H1 (cell line): ENCODE data around the gene BCL2. TPM values are rescaled to one million over a fixed set of nuclear protein-coding genes. Genes with fewer than 3 reads are reported as not detected.

Experiments used
- CTCF ChIA-PET: fragments of 300-600 bp; sonication (Branson Sonifier 250); formaldehyde crosslinking; loops from one replicate; lab custom pipeline; 2021; ENCODE audit not compliant: partially characterized antibody; lab: Charles Lee
- POLR2A ChIA-PET: fragments of 300-600 bp; sonication (Branson Sonifier 250); formaldehyde crosslinking; loops from one replicate; lab custom pipeline; 2021; ENCODE audit warnings: inconsistent platforms; ENCODE audit not compliant: partially characterized antibody; lab: Charles Lee
- DNase-seq, 2 experiments: peaks; one replicate each; pipeline versions ENCODE4 v3.0.0 to v3.0.0-alpha.2; 2010 to 2022; ENCODE audit warnings: low spot score in 2 of 2, low read depth in 1 of 2, mixed read lengths in 1 of 2
- FAIRE-seq: peaks from 2 replicates; lab custom pipeline; 2011; peaks lifted over from hg19 to GRCh38; lab: Jason Lieb, UNC
- H2AFZ ChIP-seq: 2 replicates; pipeline ENCODE4 v1.8.1; 2012; ENCODE audit warnings: low read length, inconsistent platforms
- H2AK5ac ChIP-seq: 2 replicates; pipeline ENCODE4 v1.6.1; 2013; ENCODE audit warnings: low read depth, low read length
- H2BK120ac ChIP-seq: replicated peaks from 2 replicates; pipeline ENCODE3; 2013; ENCODE audit warnings: low read depth, low read length, inconsistent platforms
- H2BK12ac ChIP-seq: 2 replicates; pipeline ENCODE4 v1.6.1; 2013; ENCODE audit warnings: low read depth, low read length
- H2BK15ac ChIP-seq: 2 replicates; pipeline ENCODE4 v1.6.1; 2013; ENCODE audit warnings: low read length
- H2BK20ac ChIP-seq: 2 replicates; pipeline ENCODE4 v1.6.1; 2013; ENCODE audit warnings: low read length
- H2BK5ac ChIP-seq: 2 replicates; pipeline ENCODE4 v1.6.1; 2013; ENCODE audit warnings: low read depth, low read length
- H3K14ac ChIP-seq: 2 replicates; pipeline ENCODE4 v1.6.1; 2013; ENCODE audit warnings: inconsistent platforms; ENCODE audit not compliant: insufficient read length
- H3K18ac ChIP-seq: 2 replicates; pipeline ENCODE4 v1.6.1; 2013; ENCODE audit warnings: low read length; ENCODE audit errors: extremely low read depth
- H3K23ac ChIP-seq: 2 replicates; pipeline ENCODE4 v1.6.1; 2013; ENCODE audit warnings: inconsistent platforms; ENCODE audit not compliant: insufficient read length
- H3K23me2 ChIP-seq: 2 replicates; pipeline ENCODE4 v1.6.1; 2013; ENCODE audit warnings: low read depth, low read length
- H3K27ac ChIP-seq: 2 replicates; pipeline ENCODE4 v1.6.1; 2011; ENCODE audit warnings: low read depth, low read length, inconsistent platforms
- H3K27me3 ChIP-seq, 4 experiments: replicated peaks in 1 of 4; 1 replicate in 1 of 4; 2 replicates in 3 of 4; pipeline versions ENCODE4 v1.6.1 to v1.8.1; 2011 to 2013; ENCODE audit warnings: low read length in 3 of 4, mild to moderate bottlenecking in 3 of 4, inconsistent platforms in 2 of 4, mixed read lengths in 2 of 4, moderate library complexity in 1 of 4; ENCODE audit not compliant: control insufficient read depth in 3 of 4, insufficient read depth in 3 of 4; ENCODE audit errors: extremely low read depth in 1 of 4
- H3K36me3 ChIP-seq, 4 experiments: 2 replicates each; pipeline versions ENCODE4 v1.6.1 to v1.8.1; 2011 to 2013; ENCODE audit warnings: mild to moderate bottlenecking in 4 of 4, low read length in 3 of 4, moderate library complexity in 2 of 4, control low read depth in 1 of 4, inconsistent platforms in 1 of 4; ENCODE audit not compliant: insufficient read depth in 4 of 4, control insufficient read depth in 2 of 4
- H3K4ac ChIP-seq: replicated peaks from 2 replicates; pipeline ENCODE3; 2013; ENCODE audit warnings: low read length, low read depth, mixed read lengths, inconsistent platforms; ENCODE audit not compliant: insufficient read length
- H3K4me1 ChIP-seq, 4 experiments: replicated peaks in 1 of 4; 1 replicate in 1 of 4; 2 replicates in 3 of 4; pipeline versions ENCODE4 v1.6.1 to v1.8.1; 2011 to 2013; ENCODE audit warnings: low read length in 3 of 4, inconsistent platforms in 2 of 4, mixed read lengths in 1 of 4; ENCODE audit not compliant: insufficient read depth in 4 of 4, control insufficient read depth in 3 of 4
- H3K4me2 ChIP-seq, 2 experiments: 2 replicates each; pipeline versions ENCODE4 v1.6.1 to v1.8.1; 2011 to 2013; ENCODE audit warnings: low read depth in 2 of 2, low read length in 2 of 2, control low read depth in 1 of 2, inconsistent platforms in 1 of 2, mild to moderate bottlenecking in 1 of 2; ENCODE audit not compliant: insufficient read depth in 1 of 2
- H3K4me3 ChIP-seq, 4 experiments: fragments of 200-600, 300-600 bp in 1 of 4; sonication (generic), shearing (Covaris generic), sonication (Bioruptor Twin) in 1 of 4; 2 replicates each; pipeline versions ENCODE4 v1.5.1 to v1.8.1; 2011 to 2016; ENCODE audit warnings: low read length in 4 of 4, low read depth in 3 of 4, control low read depth in 2 of 4, inconsistent platforms in 2 of 4, mild to moderate bottlenecking in 2 of 4, mixed read lengths in 1 of 4, moderate library complexity in 1 of 4; ENCODE audit not compliant: insufficient read depth in 2 of 4; ENCODE audit errors: extremely low read depth in 1 of 4
- H3K56ac ChIP-seq: replicated peaks from 2 replicates; pipeline ENCODE3; 2013; ENCODE audit warnings: low read depth, mild to moderate bottlenecking, mixed read lengths, low read length, inconsistent platforms; ENCODE audit not compliant: insufficient read length
- H3K79me1 ChIP-seq: 2 replicates; pipeline ENCODE4 v1.6.1; 2013; ENCODE audit warnings: low read depth, low read length, control low read depth
- H3K79me2 ChIP-seq, 2 experiments: 2 replicates each; pipeline versions ENCODE4 v1.6.1 to v1.8.1; 2012 to 2013; ENCODE audit warnings: low read length in 2 of 2, mild to moderate bottlenecking in 2 of 2, inconsistent platforms in 1 of 2; ENCODE audit not compliant: insufficient read depth in 2 of 2, control insufficient read depth in 1 of 2
- H3K9ac ChIP-seq, 4 experiments: replicated peaks in 1 of 4; 1 replicate in 1 of 4; 2 replicates in 3 of 4; pipeline versions ENCODE4 v1.6.1 to v1.8.1; 2011 to 2013; ENCODE audit warnings: low read depth in 3 of 4, low read length in 3 of 4, control low read depth in 2 of 4, mild to moderate bottlenecking in 2 of 4, moderate library complexity in 2 of 4, inconsistent platforms in 1 of 4; ENCODE audit errors: extremely low read depth in 1 of 4
- H3K9me3 ChIP-seq, 2 experiments: 2 replicates each; pipeline versions ENCODE4 v1.6.1 to v1.8.1; 2012 to 2013; ENCODE audit warnings: mild to moderate bottlenecking in 2 of 2, moderate library complexity in 2 of 2, control low read depth in 1 of 2, inconsistent platforms in 1 of 2, low read depth in 1 of 2, low read length in 1 of 2, mixed read lengths in 1 of 2; ENCODE audit not compliant: insufficient read depth in 2 of 2
- H4K20me1 ChIP-seq, 2 experiments: replicated peaks in 1 of 2; 2 replicates each; pipeline versions ENCODE3 to v1.8.1; 2011 to 2013; ENCODE audit warnings: inconsistent platforms in 2 of 2, low read length in 2 of 2, mild to moderate bottlenecking in 1 of 2; ENCODE audit not compliant: insufficient read depth in 2 of 2, control insufficient read depth in 1 of 2
- H4K5ac ChIP-seq: 2 replicates; pipeline ENCODE4 v1.6.1; 2013; ENCODE audit warnings: low read length, low read depth, mixed read lengths, inconsistent platforms; ENCODE audit not compliant: insufficient read length
- H4K8ac ChIP-seq: 2 replicates; pipeline ENCODE4 v1.8.0; 2013; ENCODE audit warnings: mild to moderate bottlenecking, moderate library complexity, low read length, inconsistent platforms; ENCODE audit not compliant: insufficient read depth; ENCODE audit errors: extremely low read depth
- H4K91ac ChIP-seq: replicated peaks from 2 replicates; pipeline ENCODE3; 2013; ENCODE audit warnings: low read length, mixed read lengths, inconsistent platforms; ENCODE audit not compliant: insufficient read length
- SP2 ChIP-seq: IDR thresholded peaks from 2 replicates; pipeline ENCODE4 v1.6.1; 2012; ENCODE audit warnings: mild to moderate bottlenecking, low read length, inconsistent platforms
- WGBS, 2 experiments: shearing (Covaris generic) in 1 of 2; methylation state at CpG; one replicate each; pipeline versions ENCODE4 v1.1.6 to v1.1.7; 2013 to 2015; ENCODE audit warnings: low lambda C conversion rate in 2 of 2, mixed read lengths in 2 of 2, inconsistent platforms in 1 of 2, low coverage in 1 of 2, missing lambda C conversion rate in 1 of 2; ENCODE audit not compliant: insufficient replicate concordance in 2 of 2, insufficient coverage in 1 of 2, insufficient read length in 1 of 2; ENCODE audit errors: extremely low coverage in 1 of 2, missing lambda C conversion rate in 1 of 2; 5-methylcytosine and 5-hydroxymethylcytosine counted together
- polyA plus RNA-seq, 7 experiments: library from polyadenylated mRNA; depleted of rRNA in 3 of 7; stranded (reverse) in 5 of 7; unstranded in 2 of 7; fragments of >200 nt in 5 of 7; fragments of 200-250 nt in 2 of 7; gene quantifications; 1 replicate in 5 of 7; 2 replicates in 1 of 7; 4 replicates in 1 of 7; pipeline versions ENCODE4 v1.2.1 to v1.2.3, GENCODE V29; 2011 to 2013; ENCODE audit warnings: missing spikeins in 2 of 7, mixed read lengths in 2 of 7
- total RNA-seq: library from RNA; stranded (reverse); fragmentation: NEBNext Ultra II Directional; extraction: Animal tissue kit (Norgen Biotek cat#: 25700); gene quantifications from 2 replicates; pipeline ENCODE4 v1.2.1, GENCODE V29; 2021

BCL2 gene
- total and polyA plus RNA-seq, 2 of the 8 experiments (the other 6 are each of a cell fraction or from before 2014, with no cell fraction given) = 0.59 to 4.5 TPM

DNA sequence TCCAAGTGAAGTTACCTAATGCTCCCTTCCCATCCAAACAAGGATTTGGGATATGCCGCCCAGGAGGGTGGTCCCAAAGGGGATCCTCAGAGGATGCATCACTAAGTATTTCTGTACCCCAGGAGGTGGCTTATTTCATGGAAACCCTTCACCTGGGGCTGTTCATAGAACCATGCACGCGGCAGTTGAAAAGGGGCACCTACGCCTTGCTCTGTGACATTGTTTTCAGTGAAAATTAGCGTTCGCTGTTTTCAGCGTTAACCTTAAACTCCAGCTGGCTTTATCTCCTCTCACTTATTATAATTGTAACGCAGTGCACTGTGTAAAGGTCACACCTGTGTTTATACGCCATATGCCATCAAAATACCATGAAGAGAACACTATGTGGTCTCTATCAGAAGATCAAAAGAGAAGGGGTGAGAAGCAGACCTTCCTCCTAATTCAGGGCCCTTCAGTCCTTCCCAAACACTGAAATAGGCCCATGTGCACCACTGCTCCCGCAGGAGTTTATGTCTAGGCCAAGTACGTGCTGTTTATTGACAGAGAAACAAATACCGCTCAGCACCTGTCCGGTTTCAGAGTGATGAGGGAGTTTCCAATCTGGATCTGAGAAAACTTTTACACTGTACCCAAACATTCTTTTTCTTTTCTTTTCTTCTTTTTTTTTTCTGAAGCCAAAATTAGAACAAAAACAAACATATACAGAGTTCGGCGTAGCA, 162.1 kb downstream of the BCL2 start:
- H3K23me2 ChIP-seq = no peaks in the 10 kb centered on the region
- H3K14ac ChIP-seq = no peak overlapping the region
- H3K9me3 ChIP-seq = no peaks in the 10 kb centered on the region
- H3K79me2 ChIP-seq = no peaks in the 10 kb centered on the region
- H2BK120ac ChIP-seq = no peak overlapping the region
- no peak overlapping the region for H3K56ac ChIP-seq
- no peak overlapping the region for H3K4me2 ChIP-seq
- no peak overlapping the region; a peak in 1 of 7 replicates for H3K9ac ChIP-seq
- TF ChIP-seq SP2 = no peak
- TF ChIP-seq, all 59 proteins: peak for 0
- Histone ChIP-seq H3K23ac (no peak overlapping the region), H2BK5ac (no peak overlapping the region), H4K5ac (no peak overlapping the region), H3K27me3 (no peaks in the 10 kb centered on the region; a peak in 1 of 7 replicates), H2BK15ac (no peak overlapping the region), H4K91ac (no peak overlapping the region), H2AK5ac (no peak overlapping the region), H4K8ac (no peak overlapping the region), H3K18ac (no peak overlapping the region), H3K27ac (no peak overlapping the region), H4K20me1 (no peaks in the 10 kb centered on the region), H2BK12ac (no peak overlapping the region), H3K4me3 (no peak overlapping the region), H2BK20ac (no peak overlapping the region), H2AFZ (no peak overlapping the region), H3K4me1 (peaks cover 0 to 3% (median 3%) of the 10 kb centered on the region in 4 experiments; a peak in 4 of 7 replicates), H3K79me1 (no peaks in the 10 kb centered on the region), H3K4ac (no peak overlapping the region), H3K36me3 (no peaks in the 10 kb centered on the region)
- peak; percentile 7 for FAIRE-seq
- CTCF ChIA-PET = interaction anchor here (1.2 to 4.7 kb wide), 3 partner anchors 13 to 166 kb away, joined by 4 to 34 read pairs (median 10); no protein-coding TSS in a partner anchor
- POLR2A ChIA-PET = no interaction called here
- no peak for DNase-seq
- WGBS, 2 experiments = 95% methylated on average over 15 of the region's 15 CpGs; no CpG with 5 or more reads in 1 of the 2 experiments
